IgD-negative memory B cell (primary cell): ENCODE results near the gene POLR1E. TPM values are rescaled to one million over a fixed set of nuclear protein-coding genes. Genes with fewer than 3 reads are reported as not detected.

Experiments
- H3K27ac Mint-ChIP-seq, 3 donors: one replicate each; pipeline ENCODE4 v1.8.0; 2020 to 2022; ENCODE audit warnings: mild to moderate bottlenecking in 3 of 3, mixed read lengths in 3 of 3, moderate library complexity in 1 of 3
- H3K27me3 Mint-ChIP-seq: one replicate; pipeline ENCODE4 v1.8.0; 2021; ENCODE audit warnings: mixed read lengths
- H3K36me3 Mint-ChIP-seq: one replicate; pipeline ENCODE4 v1.8.0; 2020; ENCODE audit warnings: mild to moderate bottlenecking, mixed read lengths
- H3K4me1 Mint-ChIP-seq, 3 donors: one replicate each; pipeline ENCODE4 v1.8.0; 2020 to 2022; ENCODE audit warnings: mixed read lengths in 3 of 3, mild to moderate bottlenecking in 1 of 3
- H3K4me3 Mint-ChIP-seq, 4 donors: one replicate each; pipeline ENCODE4 v1.8.0; 2020 to 2022; ENCODE audit warnings: mild to moderate bottlenecking in 4 of 4, mixed read lengths in 4 of 4, moderate library complexity in 3 of 4
- H3K9me3 Mint-ChIP-seq, 3 donors: one replicate each; pipeline ENCODE4 v1.8.0; 2020 to 2021; ENCODE audit warnings: mixed read lengths in 3 of 3, mild to moderate bottlenecking in 1 of 3
- polyA plus RNA-seq: library from polyadenylated mRNA; unstranded; fragments of 300-500 nt; fragmentation: Illumina TruSeq; gene quantifications from one replicate; pipeline ENCODE4 v1.2.3, GENCODE V29; 2021

Gene POLR1E
- polyA plus RNA-seq, 1 donor from 2014 or later, result 13.7 TPM

GRCh38 chr9:37522971-37523370, 37.2 kb downstream of the POLR1E start:
- peaks cover 0 to 4% (median 4%) of the 10 kb centered on the region in 3 donors for H3K4me1 Mint-ChIP-seq
- no peaks in the 10 kb centered on the region for H3K9me3 Mint-ChIP-seq
- H3K27ac Mint-ChIP-seq, result peak overlapping the region in 2 of 3 donors; percentile 56 to 73
- H3K4me3 Mint-ChIP-seq, result no peak overlapping the region
- peaks cover 21% of the 10 kb centered on the region for H3K36me3 Mint-ChIP-seq
- H3K27me3 Mint-ChIP-seq, result no peaks in the 10 kb centered on the region

DNA sequence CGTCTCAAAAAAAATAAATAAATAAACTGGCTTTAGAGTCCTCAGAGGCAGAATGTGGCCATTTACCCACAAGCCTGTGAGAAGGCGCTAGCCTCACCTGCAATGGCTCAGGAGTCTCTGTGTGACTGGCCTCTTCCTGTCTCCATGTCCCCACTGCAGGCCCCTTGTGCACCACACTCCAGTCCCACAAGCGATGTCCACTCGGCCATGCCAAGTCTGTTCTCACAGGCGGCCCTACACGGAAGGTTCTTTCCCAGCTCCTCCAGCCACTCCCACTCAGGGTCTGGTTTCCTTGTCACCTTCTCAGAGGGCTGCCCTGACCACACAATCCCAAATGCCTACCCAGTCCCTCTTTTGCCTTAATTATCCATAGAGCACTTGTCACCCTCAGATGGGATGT, 38.2 kb downstream of the POLR1E start:
- Mint-ChIP-seq H3K27me3 (no peaks in the 10 kb centered on the region), H3K9me3 (no peaks in the 10 kb centered on the region), H3K36me3 (peaks cover 26% of the 10 kb centered on the region), H3K4me3 (no peak overlapping the region), H3K4me1 (peaks cover 8 to 10% (median 9%) of the 10 kb centered on the region in 3 donors), H3K27ac (no peak overlapping the region)

DNA sequence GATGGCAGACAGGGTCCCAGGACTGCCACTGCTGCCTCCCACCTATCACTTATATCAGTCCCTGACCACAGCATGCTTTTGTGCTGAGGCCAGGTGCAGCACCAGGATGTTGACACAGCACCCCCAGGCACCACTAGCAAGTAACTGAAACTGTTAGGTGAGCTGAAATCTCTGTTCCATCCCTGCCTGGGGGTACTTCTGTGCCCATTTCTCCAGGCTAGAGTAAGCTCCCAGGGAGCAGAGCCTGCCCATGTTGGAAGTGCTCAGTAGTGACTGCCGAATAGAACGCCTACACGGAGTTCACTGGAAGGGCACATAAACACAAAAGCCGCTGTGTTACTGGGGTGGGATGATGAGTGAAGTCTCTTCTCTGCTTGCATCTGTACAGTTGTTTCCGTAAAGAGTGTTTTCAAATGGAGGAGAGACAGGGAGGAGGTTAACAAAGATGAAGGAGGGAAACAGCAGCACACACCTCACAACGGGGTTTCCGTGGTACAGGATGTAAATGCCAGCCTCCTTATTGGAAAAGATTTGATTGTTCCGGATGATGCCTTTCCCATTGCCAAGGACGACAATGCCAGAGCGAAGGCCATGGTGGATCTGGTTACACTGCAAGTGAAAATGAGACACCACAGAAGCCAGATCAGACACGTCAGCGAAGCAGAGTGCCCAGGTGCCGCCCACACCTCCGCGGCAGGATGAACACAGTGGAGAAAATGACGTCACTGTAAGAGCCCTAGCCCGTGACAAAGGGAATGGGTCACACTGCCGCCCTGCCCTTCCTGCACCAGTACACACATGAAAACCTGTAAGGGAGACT, 43.1 kb downstream of the POLR1E start:
- Mint-ChIP-seq H3K27me3 (no peaks in the 10 kb centered on the region), H3K4me1 (peaks cover 26 to 28% (median 27%) of the 10 kb centered on the region in 3 donors)

GRCh38 chr9:37531699-37532098, 46.0 kb downstream of the POLR1E start:
- Mint-ChIP-seq H3K4me1 (peaks cover 27 to 30% (median 28%) of the 10 kb centered on the region in 3 donors), H3K9me3 (no peaks in the 10 kb centered on the region), H3K36me3 (peaks cover 19% of the 10 kb centered on the region), H3K27ac (peak overlapping the region; percentile 92 to 99 (median 96)), H3K27me3 (no peaks in the 10 kb centered on the region), H3K4me3 (peak overlapping the region; percentile 84 to 98 (median 90))

More for the DNA sequence above, 43.1 kb downstream of the POLR1E start:
- Mint-ChIP-seq H3K4me3 (peak overlapping the region; percentile 55 to 86 (median 63)), H3K36me3 (peaks cover 17% of the 10 kb centered on the region), H3K27ac (peak overlapping the region; percentile 81 to 99 (median 89)), H3K9me3 (no peaks in the 10 kb centered on the region)

- peak overlapping the region in 1 of 3 donors; percentile 2 for H3K27ac Mint-ChIP-seq
- peaks cover 8% of the 10 kb centered on the region for H3K36me3 Mint-ChIP-seq
- H3K27me3 Mint-ChIP-seq, result no peaks in the 10 kb centered on the region
- no peaks in the 10 kb centered on the region for H3K9me3 Mint-ChIP-seq
- H3K4me3 Mint-ChIP-seq, result no peak overlapping the region
- H3K4me1 Mint-ChIP-seq, result peaks cover 15 to 19% (median 18%) of the 10 kb centered on the region in 3 donors
These were observed 48.7 kb downstream of the POLR1E start for GRCh38 chr9:37534412-37534811.

GRCh38 chr9:37534901-37535300, 49.2 kb downstream of the POLR1E start:
- Mint-ChIP-seq H3K9me3 (no peaks in the 10 kb centered on the region), H3K4me3 (no peak overlapping the region), H3K27me3 (no peaks in the 10 kb centered on the region), H3K4me1 (peaks cover 16 to 21% (median 18%) of the 10 kb centered on the region in 3 donors), H3K27ac (peak overlapping the region in 1 of 3 donors; percentile 2), H3K36me3 (peaks cover 8% of the 10 kb centered on the region)

GRCh38 chr9:37538099-37538498, 52.4 kb downstream of the POLR1E start:
- Mint-ChIP-seq H3K9me3 (no peaks in the 10 kb centered on the region), H3K27me3 (no peaks in the 10 kb centered on the region), H3K36me3 (peaks cover 7% of the 10 kb centered on the region), H3K4me1 (peaks cover 7 to 11% (median 9%) of the 10 kb centered on the region in 3 donors), H3K27ac (peak overlapping the region in 1 of 3 donors; percentile 23), H3K4me3 (no peak overlapping the region)

DNA sequence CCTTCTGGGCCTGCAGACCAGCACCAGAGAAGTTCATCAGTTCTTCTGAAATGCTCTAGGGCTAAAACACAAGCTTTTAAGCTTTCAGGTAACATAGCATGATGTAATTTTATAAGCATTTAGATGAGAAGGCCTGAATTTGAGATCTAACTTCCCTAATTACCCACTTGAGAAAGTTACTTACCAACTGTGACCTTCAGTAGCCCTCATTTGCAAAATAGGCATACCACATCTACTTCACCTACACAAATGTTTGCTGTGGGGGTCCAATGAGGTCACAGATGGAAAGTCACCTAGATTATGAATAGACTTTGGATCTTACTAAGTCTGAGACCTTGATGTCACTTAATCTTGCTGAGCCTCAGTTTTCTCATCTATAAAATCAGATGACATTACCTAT, 53.9 kb downstream of the POLR1E start:
- peak overlapping the region in 2 of 3 donors; percentile 34 to 75 for H3K27ac Mint-ChIP-seq
- H3K4me1 Mint-ChIP-seq, result peaks cover 8 to 11% (median 9%) of the 10 kb centered on the region in 3 donors
- H3K4me3 Mint-ChIP-seq, result no peak overlapping the region
- H3K36me3 Mint-ChIP-seq, result peaks cover 7% of the 10 kb centered on the region
- no peaks in the 10 kb centered on the region for H3K9me3 Mint-ChIP-seq
- no peaks in the 10 kb centered on the region for H3K27me3 Mint-ChIP-seq

GRCh38 chr9:37540634-37541033, 54.9 kb downstream of the POLR1E start:
- H3K27me3 Mint-ChIP-seq, result no peaks in the 10 kb centered on the region
- peaks cover 8 to 11% (median 9%) of the 10 kb centered on the region in 3 donors for H3K4me1 Mint-ChIP-seq
- peaks cover 7% of the 10 kb centered on the region for H3K36me3 Mint-ChIP-seq
- H3K9me3 Mint-ChIP-seq, result no peaks in the 10 kb centered on the region
- peak overlapping the region in 1 of 3 donors; percentile 39 for H3K27ac Mint-ChIP-seq
- no peak overlapping the region for H3K4me3 Mint-ChIP-seq

DNA sequence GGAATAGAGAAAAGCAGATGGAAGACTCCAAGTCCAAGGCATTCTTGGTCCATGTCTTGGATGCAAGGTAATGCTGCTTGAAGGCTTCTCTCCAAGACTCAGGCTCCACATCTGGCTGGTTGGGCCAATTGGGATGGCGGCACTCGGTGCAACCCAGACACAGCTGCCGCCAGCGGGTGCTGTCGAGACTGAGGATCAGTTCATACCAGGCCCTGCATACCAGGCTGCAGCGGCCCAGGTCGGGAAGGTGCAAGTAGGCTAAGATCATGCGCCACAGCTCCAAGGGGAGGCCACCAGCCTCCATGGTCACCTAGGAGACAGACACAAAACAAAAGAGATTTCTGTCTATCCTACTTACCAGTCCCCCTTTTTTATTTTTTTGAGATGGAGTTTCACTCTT, 55.7 kb downstream of the POLR1E start:
- Mint-ChIP-seq H3K27ac (peak overlapping the region in 1 of 3 donors; percentile 39), H3K9me3 (no peaks in the 10 kb centered on the region), H3K4me3 (no peak overlapping the region), H3K4me1 (peaks cover 8 to 11% (median 10%) of the 10 kb centered on the region in 3 donors), H3K36me3 (peaks cover 5% of the 10 kb centered on the region), H3K27me3 (no peaks in the 10 kb centered on the region)

- H3K9me3 Mint-ChIP-seq, result no peaks in the 10 kb centered on the region
- peaks cover 6% of the 10 kb centered on the region for H3K36me3 Mint-ChIP-seq
- peak overlapping the region in 1 of 3 donors; percentile 64 for H3K27ac Mint-ChIP-seq
- H3K4me1 Mint-ChIP-seq, result peaks cover 10 to 18% (median 11%) of the 10 kb centered on the region in 3 donors
- no peak overlapping the region for H3K4me3 Mint-ChIP-seq
- no peaks in the 10 kb centered on the region for H3K27me3 Mint-ChIP-seq
These were observed 56.7 kb downstream of the POLR1E start for GRCh38 chr9:37542488-37542887.

- H3K4me3 Mint-ChIP-seq, result no peak overlapping the region
- peaks cover 11 to 22% (median 14%) of the 10 kb centered on the region in 3 donors for H3K4me1 Mint-ChIP-seq
- H3K27me3 Mint-ChIP-seq, result no peaks in the 10 kb centered on the region
- H3K27ac Mint-ChIP-seq, result peak overlapping the region in 1 of 3 donors; percentile 64
- peaks cover 9% of the 10 kb centered on the region for H3K36me3 Mint-ChIP-seq
- no peaks in the 10 kb centered on the region for H3K9me3 Mint-ChIP-seq
These were observed 57.1 kb downstream of the POLR1E start for GRCh38 chr9:37542895-37543294.

DNA sequence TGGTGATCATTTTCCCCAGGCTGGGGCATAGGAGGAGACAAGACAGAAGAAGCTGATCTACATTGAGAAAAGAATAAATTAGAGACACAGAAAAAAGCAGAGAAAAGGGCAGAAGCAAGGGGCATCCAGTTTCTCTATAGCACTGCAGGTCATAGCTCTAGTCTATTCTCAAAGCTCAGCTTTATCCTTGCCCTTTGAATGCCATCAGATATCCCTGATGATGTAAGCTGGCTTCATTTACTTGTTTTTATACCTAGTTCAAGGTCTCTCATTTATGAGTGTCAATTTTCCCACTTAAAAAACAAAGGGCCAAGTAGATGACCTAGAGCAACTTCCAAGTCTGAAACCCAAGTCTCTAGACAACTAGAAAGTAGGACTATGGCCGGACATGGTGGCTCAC, 57.7 kb downstream of the POLR1E start:
- Mint-ChIP-seq H3K27me3 (no peaks in the 10 kb centered on the region), H3K4me1 (peaks cover 11 to 24% (median 16%) of the 10 kb centered on the region in 3 donors), H3K4me3 (no peak overlapping the region), H3K27ac (no peak overlapping the region), H3K36me3 (peaks cover 9% of the 10 kb centered on the region), H3K9me3 (no peaks in the 10 kb centered on the region)

DNA sequence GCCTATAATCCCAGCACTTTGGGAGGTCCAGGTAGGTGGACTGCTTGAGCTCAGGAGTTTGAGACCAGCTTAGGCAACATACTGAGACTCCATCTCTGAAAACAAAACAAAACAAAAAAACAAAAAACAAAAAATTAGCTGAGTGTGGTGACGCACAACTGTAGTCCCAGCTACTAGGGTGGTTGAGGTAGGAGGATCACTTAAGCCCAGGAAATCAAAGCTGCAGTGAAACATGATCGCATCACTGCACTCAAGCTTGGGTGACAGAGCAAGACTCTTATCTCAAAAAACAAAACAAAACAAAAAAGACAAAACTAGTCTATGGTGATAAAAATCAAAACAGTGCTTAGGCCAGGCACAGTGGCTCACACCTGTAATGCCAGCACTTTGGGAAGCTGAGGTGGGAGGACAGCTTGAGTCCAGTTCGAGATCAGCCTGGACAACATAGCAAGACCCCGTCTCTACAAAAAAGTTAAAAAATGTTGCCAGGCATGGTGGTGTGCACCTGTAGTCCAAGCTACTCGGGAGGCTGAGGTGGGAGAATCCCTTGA, 61.7 kb downstream of the POLR1E start:
- Mint-ChIP-seq H3K9me3 (no peaks in the 10 kb centered on the region), H3K4me3 (peak overlapping the region in 1 of 4 donors; percentile 68), H3K4me1 (peaks cover 15 to 35% (median 27%) of the 10 kb centered on the region in 3 donors), H3K27ac (peak overlapping the region in 1 of 3 donors; percentile 92), H3K36me3 (peaks cover 6% of the 10 kb centered on the region), H3K27me3 (no peaks in the 10 kb centered on the region)

DNA sequence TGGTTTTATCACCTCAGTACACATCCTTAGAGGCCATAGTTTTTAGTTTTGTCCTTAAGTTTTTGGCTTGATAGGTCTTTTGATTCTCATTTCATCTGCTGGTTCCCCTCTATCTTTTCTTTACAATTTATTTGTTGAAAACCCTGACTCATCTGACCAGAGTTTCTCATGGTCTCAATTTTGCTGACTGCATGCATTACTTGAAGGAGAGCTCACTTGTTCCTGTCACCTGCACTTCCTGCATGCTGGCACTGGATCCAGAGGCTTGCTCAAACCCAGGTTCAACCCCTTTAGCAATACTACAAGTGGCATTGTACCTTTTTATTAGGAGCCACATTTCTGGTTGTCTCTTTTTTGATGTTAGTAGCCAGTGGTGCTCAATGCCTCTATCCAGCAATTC, 63.8 kb downstream of the POLR1E start:
- no peak overlapping the region for H3K4me3 Mint-ChIP-seq
- H3K27me3 Mint-ChIP-seq, result no peaks in the 10 kb centered on the region
- H3K36me3 Mint-ChIP-seq, result peaks cover 13% of the 10 kb centered on the region
- H3K9me3 Mint-ChIP-seq, result no peaks in the 10 kb centered on the region
- H3K27ac Mint-ChIP-seq, result no peak overlapping the region
- H3K4me1 Mint-ChIP-seq, result peaks cover 22 to 37% (median 25%) of the 10 kb centered on the region in 3 donors
